OCI-LY7 (cell line): ENCODE results near the gene AMZ1. TPM values are rescaled to one million over a fixed set of nuclear protein-coding genes. Genes with fewer than 3 reads are reported as not detected.
A peak's percentile ranks its signal among the peaks of the same experiment; 100 is the strongest.

ENCODE experiments used
- Bru-seq: library from RNA; stranded (reverse); fragments of 400-500 nt; gene quantifications from one replicate; lab custom pipeline; 2021; lab: Mats Ljungman, UMichigan
- BruChase-seq, 2 experiments: library from RNA; stranded (reverse); fragments of 400-500 nt; gene quantifications; one replicate each; lab custom pipeline; 2021; lab: Mats Ljungman, UMichigan
- BruUV-seq: library from RNA; stranded (reverse); fragments of 400-500 nt; replicated peaks from 2 replicates; lab custom pipeline; 2021; lab: Mats Ljungman, UMichigan
- CTCF ChIA-PET: fragments of 300-600 bp; sonication (Branson Sonifier 250); formaldehyde crosslinking; loops from one replicate; lab custom pipeline; 2022; ENCODE audit warnings: antibody characterized with exemption; ENCODE audit not compliant: unreplicated experiment; lab: Charles Lee
- POLR2A ChIA-PET: fragments of 300-600 bp; sonication (Branson Sonifier 250); formaldehyde crosslinking; loops from one replicate; lab custom pipeline; 2022; ENCODE audit warnings: antibody characterized with exemption; lab: Charles Lee
- DNase-seq: peaks from one replicate; pipeline ENCODE4 v3.0.0-alpha.2; 2015; ENCODE audit warnings: low spot score
- H2AFZ ChIP-seq: fragments of 200-600 bp; sonication (generic), shearing (Covaris generic); 2 replicates; pipeline ENCODE4 v1.6.1; 2014; ENCODE audit warnings: mild to moderate bottlenecking, antibody characterized with exemption, low read length, moderate library complexity
- H3K27ac ChIP-seq: fragments of 200-600 bp; sonication (generic); 2 replicates; pipeline ENCODE4 v1.5.1; 2014; ENCODE audit warnings: mixed run types, low read depth, mild to moderate bottlenecking, moderate library complexity, low read length, inconsistent platforms; ENCODE audit not compliant: poor library complexity, severe bottlenecking
- H3K36me3 ChIP-seq: fragments of 200-600 bp; sonication (generic); 2 replicates; pipeline ENCODE4 v1.6.1; 2014; ENCODE audit warnings: mild to moderate bottlenecking, antibody characterized with exemption, low read length, moderate library complexity, mixed read lengths; ENCODE audit not compliant: insufficient read depth
- H3K4me1 ChIP-seq: fragments of 200-600 bp; sonication (generic); 2 replicates; pipeline ENCODE4 v1.5.1; 2014; ENCODE audit warnings: mild to moderate bottlenecking, low read length; ENCODE audit not compliant: insufficient read depth, poor library complexity, severe bottlenecking
- H3K4me2 ChIP-seq: fragments of 200-600 bp; sonication (generic); 2 replicates; pipeline ENCODE4 v1.6.1; 2014; ENCODE audit warnings: mild to moderate bottlenecking, low read length
- H3K4me3 ChIP-seq: fragments of 200-600 bp; sonication (generic); 2 replicates; pipeline ENCODE4 v1.5.1; 2014; ENCODE audit warnings: mild to moderate bottlenecking, low read depth, low read length; ENCODE audit not compliant: poor library complexity, severe bottlenecking
- H3K79me2 ChIP-seq: fragments of 200-600 bp; sonication (generic); 2 replicates; pipeline ENCODE4 v1.6.1; 2016; ENCODE audit warnings: low read depth, mild to moderate bottlenecking, low read length, moderate library complexity, mixed read lengths; ENCODE audit not compliant: insufficient read depth
- H3K9me2 ChIP-seq: fragments of 200-600 bp; sonication (generic); 2 replicates; pipeline ENCODE4 v1.6.1; 2016; ENCODE audit warnings: mild to moderate bottlenecking, low read length, mixed read lengths; ENCODE audit not compliant: insufficient read depth
- H3K9me3 ChIP-seq: fragments of 200-600 bp; sonication (generic); 2 replicates; pipeline ENCODE4 v1.6.1; 2014; ENCODE audit warnings: mild to moderate bottlenecking, mixed run types, low read length, mixed read lengths
- H4K20me1 ChIP-seq: fragments of 200-600 bp; sonication (generic); 2 replicates; pipeline ENCODE4 v1.6.1; 2014; ENCODE audit warnings: mild to moderate bottlenecking, antibody characterized with exemption, low read length, moderate library complexity, mixed read lengths; ENCODE audit not compliant: insufficient read depth
- EZH2phosphoT487 ChIP-seq: fragments of 200-600 bp; sonication (generic); IDR thresholded peaks from 2 replicates; pipeline ENCODE4 v1.6.1; 2018; ENCODE audit warnings: low read depth, borderline replicate concordance, mild to moderate bottlenecking, mixed run types, antibody characterized with exemption, low read length, moderate library complexity, mixed read lengths
- intact Hi-C: fragments of 100-400 bp; cut with micrococcal nuclease; formaldehyde crosslinking; loops from one replicate; pipeline ENCODE4 v1.10.0; 2022; ENCODE audit not compliant: unreplicated experiment
- long read RNA-seq: library from polyadenylated mRNA; stranded (forward); transcript quantifications from one replicate; pipeline ENCODE4 v2.0.0, GENCODE V29; 2022
- total RNA-seq, 2 experiments: library from RNA; depleted of rRNA in 1 of 2; stranded (reverse); fragments of >200 nt in 1 of 2; shearing (Covaris generic) in 1 of 2; gene quantifications; 2 replicates each; pipeline ENCODE4 v1.2.3, GENCODE V29; 2014 to 2022
- TF ChIP-seq, protein P1 (sequence below): fragments of 200-600 bp; sonication (generic); conservative IDR thresholded peaks from 2 replicates; pipeline ENCODE4 v1.5.1; 2014; ENCODE audit warnings: mild to moderate bottlenecking, antibody characterized with exemption, low read length, moderate library complexity, mixed read lengths

The AMZ1 gene
- 1.4 and 1.7 TPM in 2 replicates for total RNA-seq (2014; rRNA removed; shearing (Covaris generic))
- 2.7 and 2.9 TPM in 2 replicates for total RNA-seq (2022)
- Bru-seq, nascent RNA: percentile 26 among the genes with signal in this experiment
- BruChase-seq, experiment 1, labeled RNA remaining after a 6-hour chase: percentile 29 among the genes with signal in this experiment
- BruChase-seq, experiment 2, labeled RNA remaining after a 2-hour chase: percentile 31 among the genes with signal in this experiment
- long read RNA-seq, partial matches to known transcripts: 1 of 10 reads
- long read RNA-seq, other reads (novel, unspliced or antisense): 9 of 10 reads

GRCh38 chr7:2687881-2688318 lies at the start of gene AMZ1:
Gene AMZ1 (plus strand): TSS chr7:2688202. CDS start chr7:2700452, 12,250 bp downstream.
- Histone ChIP-seq H3K27ac (no peak within 1 kb of the TSS), H3K9me2 (no peaks in the 10 kb centered on the region), H3K4me2 (no peak within 1 kb of the TSS), H3K36me3 (no peaks in the 10 kb centered on the region), H3K4me3 (no peak within 1 kb of the TSS), H3K9me3 (no peaks in the 10 kb centered on the region), H4K20me1 (no peaks in the 10 kb centered on the region), H3K79me2 (no peaks in the 10 kb centered on the region), H2AFZ (no peak within 1 kb of the TSS), H3K4me1 (no peaks in the 10 kb centered on the region)
- BruUV-seq: no TSS peak
- ChIA-PET POLR2A (interaction anchor here (0.6 kb wide), 1 partner anchor 16 kb away, joined by 3 read pairs; no protein-coding TSS in a partner anchor), CTCF (no interaction called here)
- no peak for DNase-seq
- TF ChIP-seq EZH2phosphoT487: no peak
- TF ChIP-seq, protein P1, sequence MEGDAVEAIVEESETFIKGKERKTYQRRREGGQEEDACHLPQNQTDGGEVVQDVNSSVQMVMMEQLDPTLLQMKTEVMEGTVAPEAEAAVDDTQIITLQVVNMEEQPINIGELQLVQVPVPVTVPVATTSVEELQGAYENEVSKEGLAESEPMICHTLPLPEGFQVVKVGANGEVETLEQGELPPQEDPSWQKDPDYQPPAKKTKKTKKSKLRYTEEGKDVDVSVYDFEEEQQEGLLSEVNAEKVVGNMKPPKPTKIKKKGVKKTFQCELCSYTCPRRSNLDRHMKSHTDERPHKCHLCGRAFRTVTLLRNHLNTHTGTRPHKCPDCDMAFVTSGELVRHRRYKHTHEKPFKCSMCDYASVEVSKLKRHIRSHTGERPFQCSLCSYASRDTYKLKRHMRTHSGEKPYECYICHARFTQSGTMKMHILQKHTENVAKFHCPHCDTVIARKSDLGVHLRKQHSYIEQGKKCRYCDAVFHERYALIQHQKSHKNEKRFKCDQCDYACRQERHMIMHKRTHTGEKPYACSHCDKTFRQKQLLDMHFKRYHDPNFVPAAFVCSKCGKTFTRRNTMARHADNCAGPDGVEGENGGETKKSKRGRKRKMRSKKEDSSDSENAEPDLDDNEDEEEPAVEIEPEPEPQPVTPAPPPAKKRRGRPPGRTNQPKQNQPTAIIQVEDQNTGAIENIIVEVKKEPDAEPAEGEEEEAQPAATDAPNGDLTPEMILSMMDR: no peak
- intact Hi-C loops: no loop called here

GRCh38 chr7:2638224-2638991 lies 49.6 kb upstream of the AMZ1 start:
- CTCF ChIA-PET: no interaction called here
- intact Hi-C loops: no loop called here
- H3K4me1 ChIP-seq: peaks cover 45% of the 10 kb centered on the region

More at GRCh38 chr7:2638224-2638991, 49.6 kb upstream of the AMZ1 start:
- BruUV-seq: no TSS peak
- Histone ChIP-seq H3K79me2 (no peaks in the 10 kb centered on the region), H3K4me3 (no peak overlapping the region), H3K9me3 (no peaks in the 10 kb centered on the region), H3K9me2 (no peaks in the 10 kb centered on the region), H2AFZ (no peak overlapping the region), H3K4me2 (no peak overlapping the region), H3K36me3 (no peaks in the 10 kb centered on the region), H3K27ac (no peak overlapping the region), H4K20me1 (no peaks in the 10 kb centered on the region)
- POLR2A ChIA-PET: no interaction called here
- no peak for DNase-seq
- no peak for TF ChIP-seq EZH2phosphoT487
- TF ChIP-seq, protein P1: no peak
